ENCODE results near the gene ATP5F1B. TPM values are rescaled to one million over a fixed set of nuclear protein-coding genes. Genes with fewer than 3 reads are reported as not detected.
A peak's percentile ranks its signal among the peaks of the same experiment; 100 is the strongest.

The ATP5F1B gene
- total and polyA plus RNA-seq, 9 of the 15 experiments (the other 6 are each of a cell fraction or from before 2014, with no cell fraction given): 908 to 3,125 (median 1,482) TPM

DNA sequence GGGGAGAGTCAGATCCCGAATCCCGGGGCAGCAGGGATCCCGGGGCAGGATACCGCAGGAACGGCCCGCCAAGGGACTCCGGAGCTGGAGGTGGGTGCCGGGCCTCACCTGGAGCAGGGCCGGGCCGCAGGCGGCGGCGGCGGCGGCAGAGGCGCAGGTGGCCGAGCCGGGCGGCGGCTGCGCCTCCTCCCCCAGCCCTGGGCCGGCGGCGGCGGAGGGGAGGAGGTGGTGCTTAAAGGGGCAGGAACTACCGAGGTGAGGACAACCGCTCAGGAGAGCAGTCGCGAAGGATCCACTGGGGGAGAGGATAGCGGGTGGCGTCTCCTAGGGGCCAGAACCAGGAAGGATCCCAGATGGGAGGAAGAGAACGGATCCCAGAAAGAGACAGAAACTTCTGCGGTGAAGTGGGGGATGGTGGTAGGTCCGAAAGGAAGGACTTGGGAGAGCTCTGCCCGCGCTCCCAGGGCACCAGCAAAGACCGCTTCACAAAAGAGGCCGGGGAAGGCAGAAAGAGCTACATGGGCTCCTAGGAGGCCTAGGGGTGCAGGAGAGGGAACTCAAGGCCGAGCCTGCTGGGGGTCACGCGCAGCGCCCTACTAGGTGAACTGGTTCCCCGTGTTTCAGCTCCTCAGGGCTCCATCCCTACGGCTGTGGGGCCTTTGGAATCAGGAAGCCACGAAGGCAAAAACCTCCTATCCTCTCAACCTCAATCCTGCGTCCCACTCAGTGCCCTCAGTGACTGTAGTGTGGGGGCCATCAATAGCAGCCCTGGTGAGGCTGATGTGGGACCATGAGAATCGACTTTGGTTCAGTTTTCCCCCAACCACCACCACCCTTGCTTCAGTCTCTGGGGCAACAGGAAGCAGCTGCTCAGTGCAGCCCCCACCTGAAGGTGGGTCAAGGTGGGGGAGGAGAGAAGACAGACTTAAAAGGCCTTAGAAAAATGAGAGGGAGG, 10.7 kb downstream of the ATP5F1B start:
- Histone ChIP-seq H2AFZ (ENCODE audit: low read depth, low read length) (peak overlapping the region; percentile 92), H3K4me3 (peak overlapping the region; percentile 85), H3K4me2 (ENCODE audit: insufficient read depth, low read length) (peak overlapping the region; percentile 96), H3K79me2 (ENCODE audit: control insufficient read depth, insufficient read depth, low read length) (peaks cover 62% of the 10 kb centered on the region), H3K36me3 (ENCODE audit: control insufficient read depth, insufficient read depth, low read length) (peaks cover 36% of the 10 kb centered on the region), H4K20me1 (replicated peaks; ENCODE audit: control insufficient read depth, insufficient read depth, low read length) (no peaks in the 10 kb centered on the region), H3K9ac (ENCODE audit: insufficient read depth in 1 of 2, low read depth in 2 of 2, low read length in 2 of 2) (peak overlapping the region; percentile 74 to 94), H3K27me3 (ENCODE audit: control insufficient read depth in 2 of 2, insufficient read depth in 2 of 2, low read length in 2 of 2) (no peaks in the 10 kb centered on the region), H3K27ac (ENCODE audit: extremely low read depth, low read depth, low read length) (peak overlapping the region; percentile 86), H3K9me1 (ENCODE audit: control insufficient read depth, insufficient read depth, low read length) (no peaks in the 10 kb centered on the region), H3K9me3 (replicated peaks; ENCODE audit: control insufficient read depth, insufficient read depth, low read depth, low read length) (no peaks in the 10 kb centered on the region), H3K4me1 (replicated peaks in 1 of 2; ENCODE audit: control insufficient read depth in 2 of 2, insufficient read depth in 2 of 2, low read length in 2 of 2) (peaks cover 37 to 42% of the 10 kb centered on the region in 2 experiments)
- intact Hi-C loops (cut with micrococcal nuclease) (loop anchor here (5.0 to 10.0 kb wide), 5 partner anchors 117 to 518 kb away; partner anchors contain the start of genes APOF, NAB2, PRIM1 and RPL41), in situ Hi-C loops (cut with MboI) (no loop called here)
- CTCF ChIA-PET (ENCODE audit: low intra/inter-chr PET ratio): interaction anchor here (0.6 to 2.4 kb wide), 4 partner anchors 35 to 122 kb away, joined by 3 to 10 read pairs (median 4); no protein-coding TSS in a partner anchor
- FAIRE-seq: peak; percentile 35
- BruUV-seq (replicated peaks): TSS peak; percentile 70
- DNase-seq (ENCODE audit: extremely low read depth in 1 of 4, low spot score in 3 of 4): peak; percentile 76 to 93 (median 84)
- peak; percentile 65 for ATAC-seq
- POLR2A ChIA-PET: interaction anchor here (0.6 to 3.4 kb wide), 12 partner anchors 8 to 121 kb away, joined by 3 to 42 read pairs (median 6); partner anchors contain the start of genes ATP5F1B and NACA
- WGBS (ENCODE audit: insufficient coverage, low coverage, missing lambda C conversion rate): 4% methylated on average over 17 of the region's 47 CpGs
- TF ChIP-seq MAFF (IDR thresholded peaks at IDR 0.05; ENCODE audit: low read length) (no peak), TOE1 (IDR thresholded peaks at IDR 0.05; ENCODE audit: borderline replicate concordance) (peak; percentile 45; the same call in 1 of the 2 replicates), TOE1 (CRISPR knock-in tag; IDR thresholded peaks at IDR 0.05; ENCODE audit: borderline replicate concordance, low read depth) (no peak), MYBL2 (IDR thresholded peaks at IDR 0.05; ENCODE audit: low read depth) (no peak), MYBL2 (CRISPR knock-in tag; IDR thresholded peaks at IDR 0.05; ENCODE audit: borderline replicate concordance) (no peak), ZNF668 (CRISPR knock-in tag; IDR thresholded peaks at IDR 0.05) (no peak), CSDE1 (IDR thresholded peaks at IDR 0.05) (no peak), CC2D1A (IDR thresholded peaks at IDR 0.05) (peak; percentile 98), ZNF778 (CRISPR knock-in tag; IDR thresholded peaks at IDR 0.05) (no peak), ELF1 (tag; IDR thresholded peaks at IDR 0.05) (no peak), ZNF408 (CRISPR knock-in tag; IDR thresholded peaks at IDR 0.05; ENCODE audit: low read depth) (no peak), ZNF785 (CRISPR knock-in tag; IDR thresholded peaks at IDR 0.05) (no peak), KLF1 (tag; IDR thresholded peaks at IDR 0.05) (no peak), KDM5B (IDR thresholded peaks at IDR 0.05; ENCODE audit: insufficient replicate concordance, low read depth, low read length) (peak; percentile 21)
- TF ChIP-seq, protein P1, sequence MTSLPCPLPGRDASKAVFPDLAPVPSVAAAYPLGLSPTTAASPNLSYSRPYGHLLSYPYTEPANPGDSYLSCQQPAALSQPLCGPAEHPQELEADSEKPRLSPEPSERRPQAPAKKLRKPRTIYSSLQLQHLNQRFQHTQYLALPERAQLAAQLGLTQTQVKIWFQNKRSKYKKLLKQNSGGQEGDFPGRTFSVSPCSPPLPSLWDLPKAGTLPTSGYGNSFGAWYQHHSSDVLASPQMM (CRISPR knock-in tag; IDR thresholded peaks at IDR 0.05): no peak
- TF ChIP-seq, protein P2, sequence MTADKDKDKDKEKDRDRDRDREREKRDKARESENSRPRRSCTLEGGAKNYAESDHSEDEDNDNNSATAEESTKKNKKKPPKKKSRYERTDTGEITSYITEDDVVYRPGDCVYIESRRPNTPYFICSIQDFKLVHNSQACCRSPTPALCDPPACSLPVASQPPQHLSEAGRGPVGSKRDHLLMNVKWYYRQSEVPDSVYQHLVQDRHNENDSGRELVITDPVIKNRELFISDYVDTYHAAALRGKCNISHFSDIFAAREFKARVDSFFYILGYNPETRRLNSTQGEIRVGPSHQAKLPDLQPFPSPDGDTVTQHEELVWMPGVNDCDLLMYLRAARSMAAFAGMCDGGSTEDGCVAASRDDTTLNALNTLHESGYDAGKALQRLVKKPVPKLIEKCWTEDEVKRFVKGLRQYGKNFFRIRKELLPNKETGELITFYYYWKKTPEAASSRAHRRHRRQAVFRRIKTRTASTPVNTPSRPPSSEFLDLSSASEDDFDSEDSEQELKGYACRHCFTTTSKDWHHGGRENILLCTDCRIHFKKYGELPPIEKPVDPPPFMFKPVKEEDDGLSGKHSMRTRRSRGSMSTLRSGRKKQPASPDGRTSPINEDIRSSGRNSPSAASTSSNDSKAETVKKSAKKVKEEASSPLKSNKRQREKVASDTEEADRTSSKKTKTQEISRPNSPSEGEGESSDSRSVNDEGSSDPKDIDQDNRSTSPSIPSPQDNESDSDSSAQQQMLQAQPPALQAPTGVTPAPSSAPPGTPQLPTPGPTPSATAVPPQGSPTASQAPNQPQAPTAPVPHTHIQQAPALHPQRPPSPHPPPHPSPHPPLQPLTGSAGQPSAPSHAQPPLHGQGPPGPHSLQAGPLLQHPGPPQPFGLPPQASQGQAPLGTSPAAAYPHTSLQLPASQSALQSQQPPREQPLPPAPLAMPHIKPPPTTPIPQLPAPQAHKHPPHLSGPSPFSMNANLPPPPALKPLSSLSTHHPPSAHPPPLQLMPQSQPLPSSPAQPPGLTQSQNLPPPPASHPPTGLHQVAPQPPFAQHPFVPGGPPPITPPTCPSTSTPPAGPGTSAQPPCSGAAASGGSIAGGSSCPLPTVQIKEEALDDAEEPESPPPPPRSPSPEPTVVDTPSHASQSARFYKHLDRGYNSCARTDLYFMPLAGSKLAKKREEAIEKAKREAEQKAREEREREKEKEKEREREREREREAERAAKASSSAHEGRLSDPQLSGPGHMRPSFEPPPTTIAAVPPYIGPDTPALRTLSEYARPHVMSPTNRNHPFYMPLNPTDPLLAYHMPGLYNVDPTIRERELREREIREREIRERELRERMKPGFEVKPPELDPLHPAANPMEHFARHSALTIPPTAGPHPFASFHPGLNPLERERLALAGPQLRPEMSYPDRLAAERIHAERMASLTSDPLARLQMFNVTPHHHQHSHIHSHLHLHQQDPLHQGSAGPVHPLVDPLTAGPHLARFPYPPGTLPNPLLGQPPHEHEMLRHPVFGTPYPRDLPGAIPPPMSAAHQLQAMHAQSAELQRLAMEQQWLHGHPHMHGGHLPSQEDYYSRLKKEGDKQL (CRISPR knock-in tag; IDR thresholded peaks at IDR 0.05; ENCODE audit: borderline replicate concordance): no peak
